ENCODE data around the gene TMEM115.
"Not testable (repeated sequence)": the region's sequence is repeated elsewhere in the genome, so short reads cannot be mapped to it uniquely, and the experiment has no call there.

Gene TMEM115

DNA sequence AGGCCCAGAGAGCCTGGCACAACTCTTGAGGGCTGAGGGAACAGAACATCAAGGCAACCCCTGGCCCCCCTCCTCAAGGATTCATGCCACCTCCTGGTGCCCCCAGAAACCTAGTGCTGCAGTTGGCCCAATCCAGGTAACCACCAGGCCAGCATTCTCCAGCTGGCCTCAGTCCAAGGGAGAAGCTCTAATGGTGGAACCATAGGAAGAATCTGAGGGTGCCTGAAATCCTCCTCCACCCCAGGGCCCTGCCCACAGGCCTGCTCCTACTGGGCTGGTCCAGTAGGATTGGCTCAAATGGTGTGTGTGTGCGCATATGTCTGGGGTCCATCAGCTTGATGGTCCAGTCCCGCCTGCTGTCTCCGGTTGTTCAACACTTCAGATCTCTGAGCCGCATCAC, 44.5 kb downstream of the TMEM115 start:
- DNase-seq, result no peak

- DNase-seq, result no peak
These were observed 45.0 kb downstream of the TMEM115 start for GRCh38 chr3:50314342-50314741.

DNA sequence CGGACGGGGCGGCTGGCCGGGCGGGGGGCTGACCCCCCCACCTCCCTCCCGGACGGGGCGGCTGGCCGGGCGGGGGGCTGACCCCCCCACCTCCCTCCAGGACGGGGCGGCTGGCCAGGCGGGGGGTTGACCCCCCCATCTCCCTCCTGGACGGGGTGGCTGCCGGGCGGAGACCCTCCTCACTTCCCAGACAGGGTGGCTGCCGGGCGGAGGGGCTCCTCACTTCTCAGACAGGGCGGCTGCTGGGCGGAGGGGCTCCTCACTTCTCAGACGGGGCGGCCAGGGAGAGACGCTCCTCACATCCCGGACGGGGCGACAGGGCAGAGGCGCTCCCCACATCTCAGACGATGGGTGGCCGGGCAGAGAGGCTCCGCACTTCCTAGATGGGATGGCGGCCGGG, 47.3 kb downstream of the TMEM115 start:
- not testable (repeated sequence) for DNase-seq
